Kidney (tissue), 14 donors: ENCODE results near the gene RGS6. TPM values are rescaled to one million over a fixed set of nuclear protein-coding genes. Genes with fewer than 3 reads are reported as not detected.

Source experiments
- DNase-seq, 5 donors: peaks; one replicate each; pipeline ENCODE4 v3.0.0-alpha.2; 2013 to 2020
- FAIRE-seq: peaks from 2 replicates; lab custom pipeline; 2012; peaks lifted over from hg19 to GRCh38; lab: Jason Lieb, UNC
- H3K27ac ChIP-seq, 2 donors: one replicate each; pipeline ENCODE4 v1.7.0; 2013; ENCODE audit warnings: low read depth in 2 of 2, low read length in 2 of 2, inconsistent platforms in 1 of 2
- H3K27me3 ChIP-seq: one replicate; pipeline ENCODE4 v1.7.1; 2013; ENCODE audit warnings: low read length, inconsistent platforms; ENCODE audit not compliant: control insufficient read depth, insufficient read depth
- H3K36me3 ChIP-seq, 3 donors: one replicate each; pipeline versions ENCODE4 v1.7.0 to v1.7.1; 2013; ENCODE audit warnings: low read length in 3 of 3, control low read depth in 1 of 3, inconsistent platforms in 1 of 3; ENCODE audit not compliant: insufficient read depth in 3 of 3, control insufficient read depth in 2 of 3
- H3K4me1 ChIP-seq, 3 donors: one replicate each; pipeline versions ENCODE4 v1.7.0 to v1.7.1; 2013; ENCODE audit warnings: low read length in 3 of 3, inconsistent platforms in 1 of 3, low read depth in 1 of 3; ENCODE audit not compliant: control insufficient read depth in 2 of 3, insufficient read depth in 2 of 3
- H3K4me3 ChIP-seq, 3 donors: one replicate each; pipeline versions ENCODE4 v1.7.0 to v1.8.1; 2013; ENCODE audit warnings: low read length in 3 of 3, control low read depth in 1 of 3, inconsistent platforms in 1 of 3
- H3K9ac ChIP-seq, 3 donors: one replicate each; pipeline versions ENCODE4 v1.7.0 to v1.7.1; 2013; ENCODE audit warnings: low read length in 3 of 3, control low read depth in 1 of 3, inconsistent platforms in 1 of 3
- H3K9me3 ChIP-seq, 3 donors: one replicate each; pipeline versions ENCODE4 v1.7.0 to v1.7.1; 2013; ENCODE audit warnings: low read length in 3 of 3, control low read depth in 1 of 3, inconsistent platforms in 1 of 3; ENCODE audit not compliant: control insufficient read depth in 2 of 3, insufficient read depth in 1 of 3
- intact Hi-C: fragments of 100-400 bp; cut with DNase I; formaldehyde crosslinking; loops from one replicate; pipeline ENCODE4 v1.11.1; 2022
- polyA plus RNA-seq: library from polyadenylated mRNA; stranded (reverse); fragments of 350-450 nt; fragmentation: Illumina TruSeq; extraction: RNeasy Lipid Tissue Mini Kit (QIAGEN cat#74804); gene quantifications from one replicate; pipeline ENCODE4 v1.2.3, GENCODE V29; 2014; ENCODE audit warnings: low read depth, low replicate concordance; ENCODE audit not compliant: insufficient read depth
- total RNA-seq: library from RNA; stranded (reverse); fragmentation: NEBNext Ultra II Directional; extraction: Animal tissue kit (Norgen Biotek cat#: 25700); gene quantifications from one replicate; pipeline ENCODE4 v1.2.1, GENCODE V29; 2021
- TF ChIP-seq, protein P1 (sequence below): IDR thresholded peaks from 3 replicates; pipeline ENCODE4 v1.5.1; 2012; ENCODE audit warnings: mild to moderate bottlenecking, moderate library complexity, borderline replicate concordance; ENCODE audit not compliant: insufficient read depth; ENCODE audit errors: extremely low read depth
- donor health status: control.
- donor health status: control.
- donor health status: control.
- donor health status: control.
- donor health status: control.
- donor health status: DM: yes; HTN: yes; CAD: no.
- donor health status: Normal renal cell carcinoma (clear cell type).

RGS6 gene
- total and polyA plus RNA-seq, 2 donors from 2014 or later, result 1.1 to 1.4 TPM

DNA sequence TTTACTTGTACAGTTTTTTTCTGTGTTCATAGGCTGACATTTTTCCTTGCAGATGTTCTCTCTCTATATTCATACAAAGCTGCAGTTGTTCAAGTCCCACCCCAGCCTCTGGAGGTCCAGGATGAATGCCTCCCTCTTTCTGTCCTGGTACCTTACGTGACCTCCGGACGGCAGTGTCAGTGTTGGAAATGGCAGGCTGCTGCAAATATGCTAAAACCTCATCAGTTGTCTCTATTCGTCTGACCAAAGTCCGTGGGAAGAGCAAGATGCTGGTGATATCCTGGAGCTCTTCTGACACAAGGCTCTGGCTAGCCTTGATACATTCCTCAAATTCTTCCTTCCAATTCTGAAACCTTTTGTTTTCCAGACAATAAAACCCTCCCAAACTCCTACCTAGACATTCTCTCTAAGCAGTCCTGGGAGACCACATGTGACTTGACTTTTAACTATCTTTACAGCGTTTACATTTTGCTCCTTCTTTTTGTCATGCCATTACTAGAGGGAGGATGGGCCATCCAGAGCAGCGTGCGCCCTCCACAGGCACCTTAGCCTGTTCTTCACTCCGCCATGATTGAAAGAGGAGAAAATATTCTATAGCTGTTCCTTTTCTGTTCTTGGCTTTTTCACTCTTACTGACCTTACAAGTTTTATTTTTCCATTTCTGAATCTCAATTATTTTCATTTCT, 143.6 kb downstream of the RGS6 start:
- Histone ChIP-seq H3K36me3 (no peaks in the 10 kb centered on the region), H3K9me3 (no peaks in the 10 kb centered on the region), H3K4me3 (no peak overlapping the region), H3K9ac (no peak overlapping the region), H3K27ac (no peak overlapping the region), H3K27me3 (no peaks in the 10 kb centered on the region), H3K4me1 (no peaks in the 10 kb centered on the region)
- TF ChIP-seq, protein P1, sequence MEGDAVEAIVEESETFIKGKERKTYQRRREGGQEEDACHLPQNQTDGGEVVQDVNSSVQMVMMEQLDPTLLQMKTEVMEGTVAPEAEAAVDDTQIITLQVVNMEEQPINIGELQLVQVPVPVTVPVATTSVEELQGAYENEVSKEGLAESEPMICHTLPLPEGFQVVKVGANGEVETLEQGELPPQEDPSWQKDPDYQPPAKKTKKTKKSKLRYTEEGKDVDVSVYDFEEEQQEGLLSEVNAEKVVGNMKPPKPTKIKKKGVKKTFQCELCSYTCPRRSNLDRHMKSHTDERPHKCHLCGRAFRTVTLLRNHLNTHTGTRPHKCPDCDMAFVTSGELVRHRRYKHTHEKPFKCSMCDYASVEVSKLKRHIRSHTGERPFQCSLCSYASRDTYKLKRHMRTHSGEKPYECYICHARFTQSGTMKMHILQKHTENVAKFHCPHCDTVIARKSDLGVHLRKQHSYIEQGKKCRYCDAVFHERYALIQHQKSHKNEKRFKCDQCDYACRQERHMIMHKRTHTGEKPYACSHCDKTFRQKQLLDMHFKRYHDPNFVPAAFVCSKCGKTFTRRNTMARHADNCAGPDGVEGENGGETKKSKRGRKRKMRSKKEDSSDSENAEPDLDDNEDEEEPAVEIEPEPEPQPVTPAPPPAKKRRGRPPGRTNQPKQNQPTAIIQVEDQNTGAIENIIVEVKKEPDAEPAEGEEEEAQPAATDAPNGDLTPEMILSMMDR, result no peak
- FAIRE-seq (no peak), DNase-seq (no peak)
- intact Hi-C loops, result no loop called here

DNA sequence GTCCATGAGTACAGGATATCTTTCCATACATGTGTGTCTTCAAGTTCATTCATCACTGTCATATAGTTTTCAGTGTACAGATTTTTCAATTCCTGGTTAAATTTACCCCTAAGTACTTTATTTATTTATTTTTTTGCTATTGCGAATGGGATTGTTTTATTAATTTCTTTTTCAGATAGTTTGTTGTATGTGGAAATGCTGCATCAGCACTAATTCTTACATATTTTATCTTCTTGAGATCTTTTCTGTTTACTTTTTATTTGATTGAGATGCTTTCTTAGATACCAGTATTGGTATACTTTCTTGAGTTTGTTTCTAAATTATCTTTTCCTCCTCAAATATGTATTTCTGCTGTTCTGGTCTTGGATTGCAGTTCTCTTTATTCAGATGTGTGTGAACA, 148.9 kb downstream of the RGS6 start:
- no peaks in the 10 kb centered on the region for H3K4me1 ChIP-seq
- intact Hi-C loops, result no loop called here

DNA sequence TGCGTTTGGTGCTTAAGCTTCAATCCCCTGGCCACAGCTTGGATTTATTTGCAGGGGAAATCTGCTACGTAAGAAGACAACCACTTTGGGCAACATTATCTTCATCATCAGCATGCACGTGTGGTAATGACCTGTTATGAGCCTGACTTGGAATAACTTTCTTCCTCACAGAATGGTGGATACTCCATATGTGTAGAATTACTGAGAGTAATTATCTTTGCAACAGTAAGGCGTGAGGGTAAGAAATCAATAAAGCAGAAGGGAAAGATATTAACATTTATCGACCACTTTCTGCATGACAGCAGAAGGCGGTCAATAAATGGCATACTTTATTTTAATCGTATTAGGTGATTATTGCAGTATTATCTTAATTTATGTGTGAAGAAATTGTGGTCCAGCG, 152.7 kb downstream of the RGS6 start:
- FAIRE-seq, result no peak
- no peaks in the 10 kb centered on the region for H3K27me3 ChIP-seq
- intact Hi-C loops, result no loop called here
- H3K4me3 ChIP-seq, result no peak overlapping the region
- H3K9ac ChIP-seq, result no peak overlapping the region
- no peak overlapping the region for H3K27ac ChIP-seq
- H3K36me3 ChIP-seq, result no peaks in the 10 kb centered on the region
- H3K4me1 ChIP-seq, result no peaks in the 10 kb centered on the region
- no peak for DNase-seq
- TF ChIP-seq, protein P1, result no peak
- no peaks in the 10 kb centered on the region for H3K9me3 ChIP-seq

More for the DNA sequence above, 148.9 kb downstream of the RGS6 start:
- FAIRE-seq, result no peak
- H3K9ac ChIP-seq, result no peak overlapping the region
- DNase-seq, result no peak
- H3K9me3 ChIP-seq, result no peaks in the 10 kb centered on the region
- H3K36me3 ChIP-seq, result no peaks in the 10 kb centered on the region
- H3K27ac ChIP-seq, result no peak overlapping the region
- TF ChIP-seq, protein P1, result no peak
- H3K4me3 ChIP-seq, result no peak overlapping the region
- no peaks in the 10 kb centered on the region for H3K27me3 ChIP-seq
